ENCODE results near the gene R3HDML.

DNA sequence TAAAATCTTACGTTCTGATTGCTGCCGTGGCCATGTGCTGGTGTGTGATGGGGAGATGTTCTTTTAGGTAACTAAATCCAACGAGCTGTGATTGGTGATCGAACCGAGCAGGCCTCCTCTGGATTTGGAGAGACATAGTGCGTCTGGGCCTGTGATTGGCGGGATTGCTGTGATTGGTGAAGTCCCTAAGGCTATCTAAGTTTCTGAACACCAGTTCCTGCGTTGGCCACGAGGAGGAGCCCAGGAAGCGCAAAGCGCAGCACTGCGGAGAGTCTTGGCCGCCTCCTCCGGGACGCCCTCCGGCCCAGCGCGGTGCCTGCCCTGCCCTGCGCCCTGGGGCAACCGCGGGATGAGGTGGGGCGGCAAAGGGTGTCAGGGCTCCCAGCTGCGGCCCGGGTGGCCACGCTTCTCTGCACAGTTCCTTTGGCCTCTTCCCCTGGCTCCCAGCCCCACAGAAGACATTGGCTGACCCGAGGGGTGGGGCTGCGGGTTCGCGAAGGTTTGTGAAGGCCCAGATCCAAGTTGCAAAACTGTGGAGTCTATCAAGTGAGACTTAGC is 51.7 kb downstream of the R3HDML start:
- TF ChIP-seq, protein P1, sequence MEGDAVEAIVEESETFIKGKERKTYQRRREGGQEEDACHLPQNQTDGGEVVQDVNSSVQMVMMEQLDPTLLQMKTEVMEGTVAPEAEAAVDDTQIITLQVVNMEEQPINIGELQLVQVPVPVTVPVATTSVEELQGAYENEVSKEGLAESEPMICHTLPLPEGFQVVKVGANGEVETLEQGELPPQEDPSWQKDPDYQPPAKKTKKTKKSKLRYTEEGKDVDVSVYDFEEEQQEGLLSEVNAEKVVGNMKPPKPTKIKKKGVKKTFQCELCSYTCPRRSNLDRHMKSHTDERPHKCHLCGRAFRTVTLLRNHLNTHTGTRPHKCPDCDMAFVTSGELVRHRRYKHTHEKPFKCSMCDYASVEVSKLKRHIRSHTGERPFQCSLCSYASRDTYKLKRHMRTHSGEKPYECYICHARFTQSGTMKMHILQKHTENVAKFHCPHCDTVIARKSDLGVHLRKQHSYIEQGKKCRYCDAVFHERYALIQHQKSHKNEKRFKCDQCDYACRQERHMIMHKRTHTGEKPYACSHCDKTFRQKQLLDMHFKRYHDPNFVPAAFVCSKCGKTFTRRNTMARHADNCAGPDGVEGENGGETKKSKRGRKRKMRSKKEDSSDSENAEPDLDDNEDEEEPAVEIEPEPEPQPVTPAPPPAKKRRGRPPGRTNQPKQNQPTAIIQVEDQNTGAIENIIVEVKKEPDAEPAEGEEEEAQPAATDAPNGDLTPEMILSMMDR (IDR thresholded peaks at IDR 0.05) = peak; percentile 74 to 87 (median 78)
- TF ChIP-seq POLR2A (IDR thresholded peaks at IDR 0.05) = no peak
